A549 (cell line): Measurements from ENCODE around the gene WASHC3. TPM values are rescaled to one million over a fixed set of nuclear protein-coding genes. Genes with fewer than 3 reads are reported as not detected.

Experiments
- ATAC-seq, 2 experiments: fragments of 200-7000 bp in 1 of 2; fragments of >200 bp in 1 of 2; cut with Nextera tagmentation in 1 of 2; cut with Tn5 transposase in 1 of 2; 3 replicates each; pipeline versions ENCODE4 v1.8.0 to v1.9.1; 2018 to 2020; ENCODE audit warnings: mild to moderate bottlenecking in 1 of 2, moderate library complexity in 1 of 2
- CTCF ChIA-PET: fragments of 300-600 bp; sonication (Branson Sonifier 250); formaldehyde crosslinking; extraction: SDS; loops from one replicate; lab custom pipeline; 2021; ENCODE audit warnings: antibody characterized with exemption, inconsistent platforms; lab: Yijun Ruan, JAX
- POLR2A ChIA-PET: fragments of 350-600 bp; formaldehyde crosslinking; extraction: SDS; loops from one replicate; lab custom pipeline; 2021; ENCODE audit warnings: antibody characterized with exemption, inconsistent platforms; lab: Yijun Ruan, JAX
- DNase-seq, 2 experiments: peaks; one replicate each; pipeline versions ENCODE4 v3.0.0 to v3.0.0-alpha.2; 2011 to 2016; ENCODE audit warnings: low read depth in 1 of 2, low spot score in 1 of 2
- FAIRE-seq: peaks from 2 replicates; lab custom pipeline; 2011; peaks lifted over from hg19 to GRCh38; lab: Jason Lieb, UNC
- H3K27ac ChIP-seq, 2 experiments: fragments of >200 bp; sonication (Bioruptor Twin); formaldehyde crosslinking; 3 replicates each; pipeline ENCODE4 v1.5.1; 2016 to 2017
- H3K4me1 ChIP-seq: fragments of >200 bp; sonication (Bioruptor Twin); formaldehyde crosslinking; 3 replicates; pipeline ENCODE4 v1.6.1; 2016
- H3K4me2 ChIP-seq: fragments of >200 bp; sonication (Bioruptor Twin); formaldehyde crosslinking; 3 replicates; pipeline ENCODE4 v1.6.1; 2016
- H3K4me3 ChIP-seq: fragments of >200 bp; sonication (Bioruptor Twin); formaldehyde crosslinking; 3 replicates; pipeline ENCODE4 v1.5.1; 2016
- H3K9me3 ChIP-seq: fragments of >200 bp; sonication (Bioruptor Twin); formaldehyde crosslinking; 3 replicates; pipeline ENCODE4 v1.6.1; 2016
- BHLHE40 ChIP-seq: IDR thresholded peaks from 2 replicates; pipeline ENCODE4 v1.6.1; 2012; ENCODE audit warnings: low read depth, low read length, inconsistent platforms
- CHD2 ChIP-seq: fragments of 150-350 bp; IDR thresholded peaks from 2 replicates; pipeline ENCODE4 v1.6.1; 2014; ENCODE audit warnings: low read length; ENCODE audit not compliant: partially characterized antibody
- E2F6 ChIP-seq: IDR thresholded peaks from 2 replicates; pipeline ENCODE4 v1.6.1; 2012; ENCODE audit warnings: low read depth, borderline replicate concordance
- ELK1 ChIP-seq: fragments of 150-350 bp; IDR thresholded peaks from 2 replicates; pipeline ENCODE4 v1.6.1; 2014; ENCODE audit warnings: low read depth, mild to moderate bottlenecking, low read length
- HES2 ChIP-seq: fragments of >200 bp; sonication (Bioruptor Twin); formaldehyde crosslinking; IDR thresholded peaks from 2 replicates; pipeline ENCODE4 v1.6.1; 2016
- HOXB5 ChIP-seq: fragments of 250-450 bp; sonication (Bioruptor Pico); IDR thresholded peaks from 2 replicates; pipeline ENCODE4 v1.5.0; 2020; ENCODE audit warnings: mild to moderate bottlenecking, moderate library complexity
- MAZ ChIP-seq: fragments of 150-350 bp; IDR thresholded peaks from 2 replicates; pipeline ENCODE4 v1.6.1; 2014; ENCODE audit warnings: antibody characterized with exemption, low read depth, low read length, borderline replicate concordance
- RAD21 ChIP-seq, 2 experiments: fragments of >200 bp in 1 of 2; sonication (Bioruptor Twin) in 1 of 2; formaldehyde crosslinking in 1 of 2; IDR thresholded peaks in 1 of 2; conservative IDR thresholded peaks in 1 of 2; 2 replicates in 1 of 2; 3 replicates in 1 of 2; pipeline ENCODE4 v1.6.1; 2012 to 2018; ENCODE audit warnings: inconsistent platforms in 1 of 2
- RARB ChIP-seq: fragments of 250-450 bp; sonication (Bioruptor Pico); IDR thresholded peaks from 2 replicates; pipeline ENCODE4 v1.8.0; 2021; ENCODE audit warnings: mild to moderate bottlenecking, moderate library complexity
- RCOR1 ChIP-seq: fragments of 150-350 bp; IDR thresholded peaks from 2 replicates; pipeline ENCODE4 v1.6.1; 2014; ENCODE audit warnings: antibody characterized with exemption, low read length, low read depth
- SMC3 ChIP-seq: fragments of >200 bp; sonication (Bioruptor Twin); formaldehyde crosslinking; IDR thresholded peaks from 3 replicates; pipeline ENCODE4 v1.6.1; 2018; ENCODE audit warnings: inconsistent platforms
- ZC3H11A ChIP-seq: fragments of 450-650 bp; IDR thresholded peaks from 2 replicates; pipeline ENCODE4 v1.6.1; 2014; ENCODE audit warnings: antibody characterized with exemption, mild to moderate bottlenecking
- ZNF302 ChIP-seq: fragments of 250-450 bp; sonication (Bioruptor Pico); IDR thresholded peaks from 2 replicates; pipeline ENCODE4 v1.9.0; 2021; ENCODE audit warnings: inconsistent platforms, mild to moderate bottlenecking, moderate library complexity
- ZSCAN20 ChIP-seq: fragments of 250-450 bp; sonication (Bioruptor Pico); IDR thresholded peaks from 2 replicates; pipeline ENCODE4 v1.8.0; 2022; ENCODE audit warnings: mild to moderate bottlenecking, moderate library complexity
- WGBS: methylation state at CpG from one replicate; pipeline ENCODE4 v1.1.6; 2017; ENCODE audit errors: missing lambda C conversion rate; 5-methylcytosine and 5-hydroxymethylcytosine counted together
- polyA plus RNA-seq, 4 experiments: library from polyadenylated mRNA; depleted of rRNA in 3 of 4; stranded (reverse); fragments of >200 nt; fragmentation: RNase III in 1 of 4; extraction: RNeasy Plus Mini Kit Qiagen cat#74134 plus additional on column Dnase treatment in 1 of 4; gene quantifications; 2 replicates in 3 of 4; 3 replicates in 1 of 4; pipeline ENCODE4 v1.2.3, GENCODE V29; 2011 to 2017
- TF ChIP-seq, protein P1 (sequence below): fragments of >200 bp; sonication (Bioruptor Twin); formaldehyde crosslinking; IDR thresholded peaks from 3 replicates; pipeline ENCODE4 v1.5.1; 2016
- TF ChIP-seq, protein P2 (sequence below): fragments of 200-600 bp; sonication (generic); IDR thresholded peaks from 2 replicates; pipeline ENCODE4 v1.6.1; 2016; ENCODE audit warnings: antibody characterized with exemption, mild to moderate bottlenecking, moderate library complexity

WASHC3 gene
- polyA plus RNA-seq, 2 of the 4 experiments (the other 2 are of a cell fraction): 39.1 to 54.9 TPM

- no peak for FAIRE-seq
- H3K4me2 ChIP-seq: no peak overlapping the region
- TF ChIP-seq ZNF302: no peak
- TF ChIP-seq, protein P1, sequence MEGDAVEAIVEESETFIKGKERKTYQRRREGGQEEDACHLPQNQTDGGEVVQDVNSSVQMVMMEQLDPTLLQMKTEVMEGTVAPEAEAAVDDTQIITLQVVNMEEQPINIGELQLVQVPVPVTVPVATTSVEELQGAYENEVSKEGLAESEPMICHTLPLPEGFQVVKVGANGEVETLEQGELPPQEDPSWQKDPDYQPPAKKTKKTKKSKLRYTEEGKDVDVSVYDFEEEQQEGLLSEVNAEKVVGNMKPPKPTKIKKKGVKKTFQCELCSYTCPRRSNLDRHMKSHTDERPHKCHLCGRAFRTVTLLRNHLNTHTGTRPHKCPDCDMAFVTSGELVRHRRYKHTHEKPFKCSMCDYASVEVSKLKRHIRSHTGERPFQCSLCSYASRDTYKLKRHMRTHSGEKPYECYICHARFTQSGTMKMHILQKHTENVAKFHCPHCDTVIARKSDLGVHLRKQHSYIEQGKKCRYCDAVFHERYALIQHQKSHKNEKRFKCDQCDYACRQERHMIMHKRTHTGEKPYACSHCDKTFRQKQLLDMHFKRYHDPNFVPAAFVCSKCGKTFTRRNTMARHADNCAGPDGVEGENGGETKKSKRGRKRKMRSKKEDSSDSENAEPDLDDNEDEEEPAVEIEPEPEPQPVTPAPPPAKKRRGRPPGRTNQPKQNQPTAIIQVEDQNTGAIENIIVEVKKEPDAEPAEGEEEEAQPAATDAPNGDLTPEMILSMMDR: no peak
- no peak for TF ChIP-seq RAD21 (conservative IDR thresholded peaks at IDR 0.05 in 1 of 2, IDR thresholded peaks at IDR 0.05 in 1 of 2)
- no peak overlapping the region for H3K4me3 ChIP-seq
- H3K27ac ChIP-seq: no peak overlapping the region
- 0% methylated on average over 1 of the region's 1 CpG for WGBS
- no peak for DNase-seq
- ATAC-seq: no peak
- CTCF ChIA-PET: interaction anchor here (0.6 kb wide), 2 partner anchors 71 to 1086 kb away, joined by 4 read pairs; no protein-coding TSS in a partner anchor
- H3K9me3 ChIP-seq: no peaks in the 10 kb centered on the region
- POLR2A ChIA-PET: no interaction called here
- no peaks in the 10 kb centered on the region for H3K4me1 ChIP-seq
These were observed 93.0 kb downstream of the WASHC3 start for GRCh38 chr12:101968770-101969169.

DNA sequence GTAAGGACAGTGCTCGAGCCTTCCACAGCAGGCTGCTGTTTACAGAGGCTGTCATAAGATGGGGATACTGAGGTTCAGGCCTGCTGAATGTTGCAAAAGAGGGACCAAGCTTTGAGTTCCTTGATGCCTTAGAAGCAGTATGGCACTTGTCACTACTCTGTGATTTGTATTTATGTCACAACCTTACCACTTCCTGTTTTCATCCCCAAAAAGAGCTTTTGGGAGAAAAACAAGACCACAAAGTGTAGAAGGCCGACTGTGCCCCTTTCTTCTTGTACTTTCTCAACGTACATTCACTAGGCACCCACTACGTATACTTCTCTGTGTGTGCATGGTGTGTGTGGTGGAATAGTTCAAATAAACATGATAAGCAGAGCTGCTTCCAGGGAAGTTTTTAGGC lies 94.3 kb downstream of the WASHC3 start:
- Histone ChIP-seq H3K27ac (no peak overlapping the region), H3K4me2 (no peak overlapping the region), H3K9me3 (no peaks in the 10 kb centered on the region), H3K4me1 (no peaks in the 10 kb centered on the region), H3K4me3 (no peak overlapping the region)
- TF ChIP-seq HES2 (no peak), MAZ (no peak), E2F6 (no peak), CHD2 (no peak), RARB (CRISPR knock-in tag) (no peak), ZC3H11A (no peak), BHLHE40 (no peak), RCOR1 (no peak), ELK1 (no peak), ZNF302 (no peak), SMC3 (no peak), HOXB5 (CRISPR knock-in tag) (no peak), ZSCAN20 (CRISPR knock-in tag) (no peak)
- TF ChIP-seq, protein P2, sequence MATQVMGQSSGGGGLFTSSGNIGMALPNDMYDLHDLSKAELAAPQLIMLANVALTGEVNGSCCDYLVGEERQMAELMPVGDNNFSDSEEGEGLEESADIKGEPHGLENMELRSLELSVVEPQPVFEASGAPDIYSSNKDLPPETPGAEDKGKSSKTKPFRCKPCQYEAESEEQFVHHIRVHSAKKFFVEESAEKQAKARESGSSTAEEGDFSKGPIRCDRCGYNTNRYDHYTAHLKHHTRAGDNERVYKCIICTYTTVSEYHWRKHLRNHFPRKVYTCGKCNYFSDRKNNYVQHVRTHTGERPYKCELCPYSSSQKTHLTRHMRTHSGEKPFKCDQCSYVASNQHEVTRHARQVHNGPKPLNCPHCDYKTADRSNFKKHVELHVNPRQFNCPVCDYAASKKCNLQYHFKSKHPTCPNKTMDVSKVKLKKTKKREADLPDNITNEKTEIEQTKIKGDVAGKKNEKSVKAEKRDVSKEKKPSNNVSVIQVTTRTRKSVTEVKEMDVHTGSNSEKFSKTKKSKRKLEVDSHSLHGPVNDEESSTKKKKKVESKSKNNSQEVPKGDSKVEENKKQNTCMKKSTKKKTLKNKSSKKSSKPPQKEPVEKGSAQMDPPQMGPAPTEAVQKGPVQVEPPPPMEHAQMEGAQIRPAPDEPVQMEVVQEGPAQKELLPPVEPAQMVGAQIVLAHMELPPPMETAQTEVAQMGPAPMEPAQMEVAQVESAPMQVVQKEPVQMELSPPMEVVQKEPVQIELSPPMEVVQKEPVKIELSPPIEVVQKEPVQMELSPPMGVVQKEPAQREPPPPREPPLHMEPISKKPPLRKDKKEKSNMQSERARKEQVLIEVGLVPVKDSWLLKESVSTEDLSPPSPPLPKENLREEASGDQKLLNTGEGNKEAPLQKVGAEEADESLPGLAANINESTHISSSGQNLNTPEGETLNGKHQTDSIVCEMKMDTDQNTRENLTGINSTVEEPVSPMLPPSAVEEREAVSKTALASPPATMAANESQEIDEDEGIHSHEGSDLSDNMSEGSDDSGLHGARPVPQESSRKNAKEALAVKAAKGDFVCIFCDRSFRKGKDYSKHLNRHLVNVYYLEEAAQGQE: no peak
- no peak for FAIRE-seq
- DNase-seq: no peak
- ChIA-PET POLR2A (no interaction called here), CTCF (interaction anchor here (1.0 to 1.2 kb wide), 2 partner anchors 11 to 40 kb away, joined by 3 read pairs; no protein-coding TSS in a partner anchor)
- no peak for ATAC-seq
- WGBS: 45% methylated on average over 4 of the region's 4 CpGs
